Left renal cortex interstitium (tissue), 4 donors: Measurements from ENCODE around the gene GHDC. TPM values are rescaled to one million over a fixed set of nuclear protein-coding genes. Genes with fewer than 3 reads are reported as not detected.
"Not testable (repeated sequence)": the region's sequence is repeated elsewhere in the genome, so short reads cannot be mapped to it uniquely, and the experiment has no call there.

Experiments used
- DNase-seq, 4 donors: peaks; one replicate each; pipeline ENCODE4 v3.0.0-alpha.2; 2013; ENCODE audit warnings: low read depth in 4 of 4, low spot score in 2 of 4, missing footprints in 1 of 4
- polyA plus RNA-seq, 4 donors: library from polyadenylated mRNA; unstranded; fragments of 120-200 nt; gene quantifications; one replicate each; pipeline ENCODE4 v1.2.1, GENCODE V29; 2013; ENCODE audit not compliant: insufficient read length in 4 of 4

Gene GHDC
- polyA plus RNA-seq, 4 donors = 11.2 to 22.9 (median 19.7) TPM

GRCh38 chr17:42163113-42163512, 31.2 kb downstream of the GHDC start:
- DNase-seq = no peak

- DNase-seq = no peak
These were observed 33.8 kb downstream of the GHDC start for GRCh38 chr17:42160531-42160910.

GRCh38 chr17:42159796-42160530, 34.3 kb downstream of the GHDC start:
- DNase-seq = no peak

- DNase-seq = no peak
These were observed 38.7 kb downstream of the GHDC start for GRCh38 chr17:42155614-42156045.

GRCh38 chr17:42153919-42154742, 40.2 kb downstream of the GHDC start:
- DNase-seq = no peak

GRCh38 chr17:42146911-42147607, 47.2 kb downstream of the GHDC start:
- no peak for DNase-seq

GRCh38 chr17:42143138-42143537, 51.2 kb downstream of the GHDC start:
- not testable (repeated sequence) for DNase-seq

- DNase-seq = no peak
These were observed 51.9 kb downstream of the GHDC start for GRCh38 chr17:42142371-42142896.

- no peak for DNase-seq
These were observed 52.9 kb downstream of the GHDC start for GRCh38 chr17:42141382-42141781.

- DNase-seq = not testable (repeated sequence)
These were observed 53.6 kb downstream of the GHDC start for GRCh38 chr17:42140690-42141089.

Other genes with a start within 250 kb of the GHDC start
- gene CNP, start 227.7 kb downstream of the GHDC start, polyA plus RNA-seq = 10 to 100 TPM; 64.6 to 87.5 (median 73.3) TPM
- 100 to 1,000 TPM; 122 to 167 (median 156) TPM for gene DNAJC7, start 177.1 kb downstream of the GHDC start, polyA plus RNA-seq
- gene NKIRAS2, start 174.4 kb downstream of the GHDC start, polyA plus RNA-seq = 10 to 100 TPM; 49.4 to 62.2 (median 56.2) TPM
- gene C17orf113, start 143.9 kb downstream of the GHDC start, polyA plus RNA-seq = 1 to 10 TPM; 3.6 to 6.4 (median 4.9) TPM
- gene ZNF385C, start 96.0 kb downstream of the GHDC start, polyA plus RNA-seq = 10 to 100 TPM in 1 of 4 donors, 1 to 10 TPM in 3; 5.2 to 10.0 (median 6.8) TPM
- 10 to 100 TPM in 2 of 4 donors, 1 to 10 TPM in 2; 8.9 to 11.2 (median 9.8) TPM for gene DHX58, start 81.8 kb downstream of the GHDC start, polyA plus RNA-seq
- 10 to 100 TPM; 45.7 to 78.4 (median 61.9) TPM for gene KAT2A, start 73.1 kb downstream of the GHDC start, polyA plus RNA-seq
- under 1 TPM; 0.14 to 0.56 (median 0.34) TPM for gene HSPB9, start 71.7 kb downstream of the GHDC start, polyA plus RNA-seq
- 100 to 1,000 TPM; 126 to 170 (median 151) TPM for gene RAB5C, start 39.5 kb downstream of the GHDC start, polyA plus RNA-seq
- gene KCNH4, start 13.4 kb downstream of the GHDC start, polyA plus RNA-seq = under 1 TPM; 0.03 to 0.09 (median 0.06) TPM
- gene HCRT, start 9.0 kb downstream of the GHDC start, polyA plus RNA-seq = under 1 TPM in 1 of 4 donors, not detected in 3; 0.41 TPM
- 10 to 100 TPM; 35.4 to 56.5 (median 47.8) TPM for gene STAT5B, start 81.9 kb upstream of the GHDC start, polyA plus RNA-seq
- 1 to 10 TPM; 5.5 to 8.7 (median 7.4) TPM for gene STAT5A, start 94.0 kb upstream of the GHDC start, polyA plus RNA-seq
- gene STAT3, start 193.9 kb upstream of the GHDC start, polyA plus RNA-seq = 10 to 100 TPM; 58.2 to 71.3 (median 61.9) TPM
- gene CAVIN1, start 228.8 kb upstream of the GHDC start, polyA plus RNA-seq = 10 to 100 TPM; 58.0 to 85.6 (median 68.6) TPM